Measurements from ENCODE around the gene MAP4K3.

DNA sequence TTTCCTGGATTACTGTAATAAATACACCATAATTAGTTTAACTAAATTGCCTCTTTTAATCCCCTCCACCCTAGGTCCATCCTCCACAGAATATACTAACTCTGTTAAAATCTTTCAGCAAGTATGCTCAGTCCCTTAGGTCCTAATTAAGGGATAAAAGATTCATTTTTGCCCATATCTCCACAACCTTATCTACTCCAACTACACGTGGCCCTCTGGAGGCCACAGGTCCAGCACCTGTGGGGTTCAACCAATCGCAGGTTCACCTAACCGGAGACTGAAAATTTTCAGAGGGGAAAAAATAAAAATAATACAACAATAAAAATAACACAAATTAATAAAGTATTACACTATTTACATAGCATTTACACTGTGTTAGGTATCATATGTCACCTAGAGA lies 86.4 kb downstream of the MAP4K3 start:
- no peak for TF ChIP-seq POLR2A (IDR thresholded peaks at IDR 0.05; ENCODE audit: low read length)
- no peak for TF ChIP-seq GATA1 (IDR thresholded peaks at IDR 0.05; ENCODE audit: low read depth, low read length)

Data from erythroblast (primary cell).